NCI-H146 (cell line): ENCODE data around the gene APP.
A peak's percentile ranks its signal among the peaks of the same experiment; 100 is the strongest.

Source experiments
- DNase-seq: peaks from one replicate; lab custom pipeline; 2025; lab: John Stamatoyannopoulos, UW

Gene APP

DNA sequence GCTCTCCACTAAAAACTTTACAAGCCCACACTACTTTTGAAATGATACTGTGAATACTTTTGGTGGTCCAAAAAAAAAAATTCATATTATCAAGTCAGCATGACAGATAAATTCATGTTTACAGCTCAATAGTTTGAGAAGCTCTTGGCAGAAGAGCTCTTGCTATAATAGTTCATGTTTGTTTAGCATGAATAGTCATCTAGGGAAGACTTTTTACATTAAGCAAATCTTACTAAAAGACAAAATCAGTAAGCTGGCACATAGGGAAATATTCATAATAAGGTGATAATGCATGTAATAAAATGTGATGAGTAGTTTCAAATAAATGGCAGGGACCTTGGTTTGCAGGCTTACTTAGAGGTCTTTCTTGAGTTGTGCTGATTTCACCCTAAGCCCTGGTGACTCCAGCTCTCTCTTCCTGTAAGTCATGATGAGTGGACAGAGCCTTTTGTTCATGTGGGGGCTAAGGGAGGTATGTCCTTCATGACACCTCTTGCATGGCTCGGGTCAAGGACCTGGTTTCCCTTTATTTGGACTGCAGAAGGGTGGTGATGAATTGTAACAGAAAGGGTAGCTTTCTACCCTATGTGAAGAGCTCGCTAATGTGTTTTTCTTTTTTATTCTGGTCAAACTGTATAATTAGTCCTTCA, 269.1 kb downstream of the APP start:
- DNase-seq: no peak

DNA sequence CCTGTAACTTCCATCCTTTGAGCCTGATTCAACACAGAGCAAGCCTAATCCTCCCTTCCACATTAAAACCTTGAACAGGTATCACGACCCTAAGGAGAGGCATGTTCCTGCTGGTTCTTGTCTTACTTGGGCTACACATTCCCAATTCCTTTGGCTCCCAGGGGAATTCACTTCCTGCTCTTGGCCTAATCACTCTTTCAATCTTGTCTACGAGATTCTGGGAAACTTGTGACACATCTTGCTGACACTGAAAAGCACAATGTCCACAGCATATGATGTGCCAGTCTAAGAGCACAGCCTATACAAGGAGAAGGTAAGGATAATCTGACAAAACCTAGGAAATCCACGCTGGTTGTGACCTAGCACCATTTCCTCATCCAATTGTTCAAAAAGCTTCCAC, 271.9 kb downstream of the APP start:
- DNase-seq: no peak

DNA sequence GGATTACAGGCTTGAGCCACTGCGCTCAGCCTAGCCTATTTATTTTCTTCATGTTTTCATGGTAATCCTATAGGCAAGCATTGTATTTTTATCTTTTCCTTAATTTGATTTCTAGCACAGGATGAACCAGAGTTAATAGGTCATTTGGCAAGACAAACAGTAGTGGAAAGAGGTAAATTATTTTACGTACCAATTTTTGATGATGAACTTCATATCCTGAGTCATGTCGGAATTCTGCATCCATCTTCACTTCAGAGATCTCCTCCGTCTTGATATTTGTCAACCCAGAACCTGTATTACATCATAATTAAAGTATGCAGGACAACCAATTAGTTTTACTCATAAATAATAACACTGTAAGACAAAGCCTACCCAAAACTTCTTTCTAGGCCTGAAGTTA, 273.2 kb downstream of the APP start:
- DNase-seq: no peak

GRCh38 chr21:25896501-25897056, 274.0 kb downstream of the APP start:
- DNase-seq: no peak

GRCh38 chr21:25895565-25896205, 274.9 kb downstream of the APP start:
- DNase-seq: peak; percentile 25

- DNase-seq: no peak
These were observed 277.4 kb downstream of the APP start for GRCh38 chr21:25893191-25893590.

DNA sequence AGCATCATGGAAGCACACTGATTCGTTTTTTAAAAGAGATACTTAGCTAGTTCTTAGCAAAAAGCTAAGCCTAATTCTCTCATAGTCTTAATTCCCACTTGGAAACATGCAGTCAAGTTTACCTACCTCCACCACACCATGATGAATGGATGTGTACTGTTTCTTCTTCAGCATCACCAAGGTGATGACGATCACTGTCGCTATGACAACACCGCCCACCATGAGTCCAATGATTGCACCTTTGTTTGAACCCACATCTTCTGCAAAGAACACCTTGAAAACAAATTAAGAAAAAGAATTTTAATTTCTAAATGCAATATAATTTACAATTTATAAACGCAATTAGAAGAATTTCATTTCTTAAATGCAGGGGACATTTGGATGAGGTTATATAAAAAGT, 279.0 kb downstream of the APP start:
- peak; percentile 6 for DNase-seq

- no peak for DNase-seq
These were observed 280.6 kb downstream of the APP start for GRCh38 chr21:25890001-25890400.

DNA sequence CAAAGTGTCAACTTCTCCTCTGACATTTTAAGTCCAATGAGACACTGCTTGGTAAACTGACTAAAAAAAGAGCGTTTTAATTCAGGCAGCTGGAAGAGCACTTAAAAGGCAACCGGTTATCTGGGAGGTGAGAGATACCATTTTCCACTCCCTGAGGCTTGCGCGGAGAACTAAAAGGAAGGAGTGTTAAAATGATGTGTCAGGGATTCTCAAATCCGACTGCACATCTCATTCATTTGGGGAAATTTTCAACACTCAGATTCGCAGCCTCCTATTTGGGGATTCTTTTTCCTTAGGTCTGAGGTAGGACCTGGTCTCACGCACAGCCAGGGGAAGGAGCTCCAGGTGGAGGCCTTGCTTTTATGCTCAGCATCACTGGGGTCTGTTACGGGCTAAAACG, 281.9 kb downstream of the APP start:
- DNase-seq: no peak

GRCh38 chr21:25887646-25888306, 282.8 kb downstream of the APP start:
- no peak for DNase-seq

DNA sequence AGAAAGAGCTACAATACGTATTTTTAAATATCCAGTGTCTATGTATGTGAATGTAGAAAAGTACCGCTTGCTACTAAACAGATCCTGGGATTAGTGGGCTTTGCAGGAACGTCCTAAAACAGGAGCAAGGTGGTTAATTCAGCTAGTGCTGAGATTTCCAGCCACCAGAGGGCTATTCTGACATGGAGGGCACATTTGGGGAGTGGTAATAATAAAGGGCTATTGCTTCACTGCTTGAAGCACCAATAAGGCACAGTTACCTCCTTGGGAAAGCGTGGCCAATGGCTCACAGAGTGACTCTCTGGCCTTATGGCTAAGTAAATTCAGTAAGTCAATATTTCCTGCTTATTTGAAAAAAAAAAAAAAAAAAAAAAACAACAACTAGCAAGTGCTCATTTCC, 283.4 kb downstream of the APP start:
- no peak for DNase-seq

- DNase-seq: no peak
These were observed 284.7 kb downstream of the APP start for GRCh38 chr21:25885880-25886279.

DNA sequence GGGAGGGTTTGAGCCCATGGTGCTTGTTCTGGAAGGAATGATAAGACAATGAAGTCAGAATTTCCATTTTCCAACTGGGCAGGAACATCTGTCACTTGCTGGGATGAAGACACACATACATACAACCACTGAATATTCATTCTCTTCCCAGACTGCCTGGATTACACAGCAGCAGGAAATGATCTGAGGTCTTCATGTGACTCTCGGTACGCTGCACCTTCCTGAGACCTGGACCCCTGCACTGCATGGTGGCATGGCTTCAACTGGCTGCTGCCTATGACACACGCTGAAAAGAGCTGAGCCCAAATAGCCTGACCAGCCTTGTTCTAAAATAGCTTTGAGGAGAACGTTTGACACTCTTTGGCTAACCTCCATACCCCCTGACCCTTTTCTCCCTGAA, 285.2 kb downstream of the APP start:
- DNase-seq: no peak

- no peak for DNase-seq
These were observed 286.3 kb downstream of the APP start for GRCh38 chr21:25884311-25884710.

DNA sequence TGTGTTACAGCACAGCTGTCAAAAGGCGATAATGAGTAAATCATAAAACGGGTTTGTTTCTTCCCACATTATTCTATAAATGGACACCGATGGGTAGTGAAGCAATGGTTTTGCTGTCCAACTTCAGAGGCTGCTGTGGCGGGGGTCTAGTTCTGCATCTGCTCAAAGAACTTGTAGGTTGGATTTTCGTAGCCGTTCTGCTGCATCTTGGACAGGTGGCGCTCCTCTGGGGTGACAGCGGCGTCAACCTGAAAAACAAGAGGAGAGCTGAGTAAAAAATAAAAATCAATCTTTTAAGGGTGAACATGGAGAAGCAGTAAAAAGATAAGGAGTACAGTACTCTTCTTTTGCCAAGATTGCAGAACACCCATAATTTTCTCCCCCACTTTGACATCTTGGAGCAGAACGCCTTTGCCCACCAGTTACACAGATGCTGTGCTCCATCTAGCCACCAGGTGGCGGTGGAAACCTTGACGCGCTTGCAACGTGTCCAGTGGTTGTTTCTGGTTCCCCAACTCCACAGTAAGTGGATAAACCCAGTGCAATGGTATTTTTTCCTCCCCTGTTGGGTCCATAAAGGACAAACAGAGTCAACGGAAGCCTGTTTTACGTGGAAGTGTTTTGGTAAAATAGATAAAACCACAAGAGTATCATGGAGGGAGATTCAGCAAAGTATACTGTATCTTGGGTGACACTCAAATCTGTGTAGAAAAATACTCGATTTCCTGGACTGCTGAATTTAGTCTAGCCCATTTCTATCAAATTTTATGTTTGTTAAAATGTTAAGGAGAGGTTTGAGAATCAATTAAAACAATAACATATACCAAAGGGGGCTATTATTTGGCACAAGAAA, 288.8 kb downstream of the APP start:
- DNase-seq: peak; percentile 32

- DNase-seq: no peak
These were observed 291.4 kb downstream of the APP start for GRCh38 chr21:25879203-25879602.

- DNase-seq: no peak
These were observed 292.2 kb downstream of the APP start for GRCh38 chr21:25878344-25878743.

GRCh38 chr21:25872271-25872670, 298.3 kb downstream of the APP start:
- no peak for DNase-seq

DNA sequence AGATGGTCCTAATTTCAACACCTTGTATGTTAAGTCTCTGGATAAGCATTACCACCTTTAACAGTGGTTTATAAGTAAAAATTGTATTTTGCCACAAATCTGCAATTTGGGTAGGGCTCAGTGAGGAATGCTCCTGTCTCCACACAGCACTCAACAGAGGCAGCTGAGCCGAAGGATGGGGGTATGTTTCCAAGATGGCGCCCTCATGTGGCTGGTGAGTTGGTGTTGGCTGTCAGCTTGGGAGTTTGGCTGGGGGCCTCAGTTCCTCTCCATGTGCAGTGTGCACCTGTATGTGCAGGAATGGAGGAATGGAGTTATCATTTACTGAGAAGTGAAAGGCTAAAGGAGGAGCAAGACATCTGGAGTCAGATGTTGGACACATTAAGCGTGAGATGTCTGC, 299.0 kb downstream of the APP start:
- DNase-seq: no peak

- no peak for DNase-seq
These were observed 300.5 kb downstream of the APP start for GRCh38 chr21:25870084-25870483.

DNA sequence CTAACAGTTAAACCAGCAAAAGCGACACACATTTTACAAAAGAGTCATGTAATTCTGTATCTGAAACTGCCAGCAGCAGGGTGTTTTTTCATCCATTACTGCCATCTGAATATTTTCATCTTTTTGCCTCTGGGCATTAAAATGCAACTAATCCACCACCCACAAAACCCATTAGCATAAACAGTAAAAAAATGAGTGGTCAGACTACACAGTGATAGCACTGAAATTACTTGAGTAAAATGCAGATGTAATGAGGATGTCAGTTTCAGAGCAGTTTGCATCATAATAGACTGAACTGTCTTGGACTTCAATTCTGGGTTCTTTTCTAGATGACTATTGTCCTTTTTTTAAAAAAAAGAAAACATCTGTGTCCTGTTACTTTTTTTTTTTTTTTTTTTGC, 303.5 kb downstream of the APP start:
- DNase-seq: no peak

GRCh38 chr21:25863747-25864146, 306.8 kb downstream of the APP start:
- DNase-seq: no peak
